Thyroid gland (tissue), 4 donors: Measurements from ENCODE around the gene PERP. TPM values are rescaled to one million over a fixed set of nuclear protein-coding genes. Genes with fewer than 3 reads are reported as not detected.

Experiments used
- DNase-seq, 2 donors: peaks; one replicate each; pipeline ENCODE4 v3.0.0-alpha.2; 2019
- H3K27ac ChIP-seq, 3 donors: fragments of 200-600 bp; sonication (generic); 1 replicate in 2 of 3; 2 replicates in 1 of 3; pipeline ENCODE4 v1.5.1; 2016 to 2019; ENCODE audit warnings: mild to moderate bottlenecking in 1 of 3, moderate library complexity in 1 of 3
- H3K27me3 ChIP-seq: fragments of 200-600 bp; sonication (generic); one replicate; pipeline ENCODE4 v1.5.1; 2019
- H3K36me3 ChIP-seq, 2 donors: fragments of 200-600 bp; sonication (generic); one replicate each; pipeline ENCODE4 v1.5.1; 2016 to 2019
- H3K4me1 ChIP-seq, 2 donors: fragments of 200-600 bp; sonication (generic); one replicate each; pipeline ENCODE4 v1.5.1; 2017 to 2019
- H3K4me3 ChIP-seq, 3 donors: fragments of 200-600 bp; sonication (generic); replicated peaks in 1 of 3; 1 replicate in 2 of 3; 2 replicates in 1 of 3; pipeline ENCODE4 v1.5.1; 2016; ENCODE audit warnings: mild to moderate bottlenecking in 1 of 3
- H3K9me3 ChIP-seq: fragments of 200-600 bp; sonication (generic); one replicate; pipeline ENCODE4 v1.5.1; 2017
- POLR2A ChIP-seq, 2 donors: fragments of 450-650 bp; IDR thresholded peaks; one replicate each; pipeline ENCODE4 v1.6.1; 2017; ENCODE audit warnings: antibody characterized with exemption in 2 of 2, mild to moderate bottlenecking in 2 of 2, moderate library complexity in 1 of 2
- WGBS, 2 donors: methylation state at CpG; one replicate each; pipeline ENCODE4 v1.1.5; 2017; 5-methylcytosine and 5-hydroxymethylcytosine counted together
- intact Hi-C: fragments of 100-400 bp; cut with DNase I; formaldehyde crosslinking; loops from one replicate; pipeline ENCODE4 v1.15.1; 2023
- total RNA-seq, 4 donors: library from RNA; depleted of rRNA; stranded (reverse); fragments of >200 nt; gene quantifications; one replicate each; pipeline ENCODE4 v1.2.3, GENCODE V29; 2016
- TF ChIP-seq, protein P1 (sequence below), 6 experiments: fragments of 200-600 bp in 3 of 6; fragments of 450-650 bp in 3 of 6; sonication (generic) in 3 of 6; IDR thresholded peaks; one replicate each; pipeline ENCODE4 v1.5.1; 2016 to 2019; ENCODE audit warnings: antibody characterized with exemption in 6 of 6, mild to moderate bottlenecking in 2 of 6, inconsistent platforms in 1 of 6, moderate library complexity in 1 of 6

The PERP gene
- total RNA-seq, 4 donors from 2014 or later = 26.4 to 47.8 (median 31.2) TPM

DNA sequence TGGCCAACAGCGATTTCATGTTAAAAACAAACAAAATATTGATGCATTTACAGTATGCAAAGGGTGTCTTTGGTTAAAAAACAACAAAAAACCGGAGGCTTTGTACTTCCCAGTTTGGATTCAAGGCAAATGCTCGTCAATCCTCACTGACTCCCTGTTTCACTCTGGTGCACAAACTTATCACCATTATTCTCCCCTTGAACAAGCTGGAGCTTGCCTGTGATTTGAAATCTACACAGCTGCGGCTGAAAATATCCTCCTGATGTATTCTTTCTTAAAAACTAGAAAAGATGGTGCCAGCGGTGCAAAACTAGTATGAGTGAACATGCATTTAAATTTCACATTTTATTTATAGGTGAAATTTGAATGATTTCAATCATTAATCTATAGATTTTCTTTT, 3.3 kb downstream of the PERP start:
- 68 to 71% methylated on average over 5 of the region's 5 CpGs for WGBS, 2 donors
- Histone ChIP-seq H3K4me1 (peaks cover 0 to 10% of the 10 kb centered on the region in 2 donors), H3K4me3 (no peak overlapping the region), H3K9me3 (no peaks in the 10 kb centered on the region), H3K27ac (no peak overlapping the region), H3K27me3 (no peaks in the 10 kb centered on the region), H3K36me3 (no peaks in the 10 kb centered on the region)
- TF ChIP-seq, protein P1, sequence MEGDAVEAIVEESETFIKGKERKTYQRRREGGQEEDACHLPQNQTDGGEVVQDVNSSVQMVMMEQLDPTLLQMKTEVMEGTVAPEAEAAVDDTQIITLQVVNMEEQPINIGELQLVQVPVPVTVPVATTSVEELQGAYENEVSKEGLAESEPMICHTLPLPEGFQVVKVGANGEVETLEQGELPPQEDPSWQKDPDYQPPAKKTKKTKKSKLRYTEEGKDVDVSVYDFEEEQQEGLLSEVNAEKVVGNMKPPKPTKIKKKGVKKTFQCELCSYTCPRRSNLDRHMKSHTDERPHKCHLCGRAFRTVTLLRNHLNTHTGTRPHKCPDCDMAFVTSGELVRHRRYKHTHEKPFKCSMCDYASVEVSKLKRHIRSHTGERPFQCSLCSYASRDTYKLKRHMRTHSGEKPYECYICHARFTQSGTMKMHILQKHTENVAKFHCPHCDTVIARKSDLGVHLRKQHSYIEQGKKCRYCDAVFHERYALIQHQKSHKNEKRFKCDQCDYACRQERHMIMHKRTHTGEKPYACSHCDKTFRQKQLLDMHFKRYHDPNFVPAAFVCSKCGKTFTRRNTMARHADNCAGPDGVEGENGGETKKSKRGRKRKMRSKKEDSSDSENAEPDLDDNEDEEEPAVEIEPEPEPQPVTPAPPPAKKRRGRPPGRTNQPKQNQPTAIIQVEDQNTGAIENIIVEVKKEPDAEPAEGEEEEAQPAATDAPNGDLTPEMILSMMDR (IDR thresholded peaks at IDR 0.05) = no peak
- TF ChIP-seq POLR2A (IDR thresholded peaks at IDR 0.05) = no peak
- DNase-seq = no peak
- intact Hi-C loops = no loop called here

DNA sequence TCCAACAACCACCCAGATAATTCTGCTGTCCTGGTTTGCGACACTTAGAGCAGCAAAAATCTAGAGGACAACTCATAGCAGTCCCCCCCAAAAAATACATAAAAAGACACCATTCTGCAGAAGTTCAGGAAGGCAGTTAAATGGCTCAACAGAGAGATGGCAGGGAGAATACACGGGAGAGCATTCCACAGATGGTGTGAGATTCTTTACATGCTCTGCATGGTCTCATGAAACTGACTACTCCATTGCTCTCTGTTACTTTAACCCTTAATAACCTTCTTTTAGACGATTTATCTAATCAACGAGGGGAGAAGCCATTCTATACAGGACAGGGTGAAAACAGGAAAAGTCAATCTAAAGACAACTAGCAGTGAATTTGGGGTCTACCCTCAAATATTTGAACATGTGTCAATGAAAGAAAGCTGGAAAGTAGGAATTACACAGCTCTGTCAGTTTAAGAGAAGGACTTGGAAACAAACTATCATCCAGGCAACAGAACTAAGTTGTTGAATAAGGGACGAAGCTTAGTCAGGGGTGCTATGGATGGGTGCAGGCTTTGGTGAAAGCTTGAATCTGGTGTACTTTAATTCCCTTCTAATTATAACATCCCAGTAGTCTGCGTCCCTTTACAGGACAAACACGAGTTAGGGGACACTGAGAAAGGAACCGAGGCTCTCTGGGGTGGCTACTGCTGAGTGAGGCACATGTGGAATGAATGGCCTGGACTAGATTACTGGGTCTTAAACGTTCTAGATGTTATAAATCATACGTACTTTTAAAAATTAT, 5.1 kb downstream of the PERP start:
- no peak for TF ChIP-seq POLR2A (IDR thresholded peaks at IDR 0.05)
- TF ChIP-seq, protein P1 (IDR thresholded peaks at IDR 0.05) = no peak
- no peaks in the 10 kb centered on the region for H3K36me3 ChIP-seq
- H3K4me3 ChIP-seq = no peak overlapping the region
- no peaks in the 10 kb centered on the region for H3K9me3 ChIP-seq
- intact Hi-C loops = no loop called here
- H3K27me3 ChIP-seq = no peaks in the 10 kb centered on the region
- DNase-seq = no peak
- WGBS, 2 donors = 81 to 85% methylated on average over 10 of the region's 10 CpGs
- H3K27ac ChIP-seq = no peak overlapping the region
- H3K4me1 ChIP-seq = peaks cover 0 to 5% of the 10 kb centered on the region in 2 donors

DNA sequence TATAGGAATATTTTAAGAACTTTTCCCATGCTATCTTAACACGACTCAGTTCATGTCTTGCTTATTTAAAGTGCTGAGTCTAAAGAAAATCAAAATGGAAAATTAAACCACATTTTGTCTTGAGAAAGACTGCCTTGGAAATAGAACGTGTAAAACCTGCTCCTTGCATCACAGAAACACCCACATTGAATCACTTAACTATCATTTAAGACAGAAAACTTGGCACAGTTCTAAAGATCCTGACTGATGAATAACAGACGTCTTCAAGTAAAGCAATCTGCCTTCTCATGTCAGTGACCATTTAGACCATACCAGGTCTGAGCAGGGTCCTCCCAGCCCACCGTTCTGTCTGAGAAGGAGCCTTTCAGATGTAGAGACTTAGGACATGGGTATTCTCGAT, 7.4 kb downstream of the PERP start:
- no peak overlapping the region for H3K4me3 ChIP-seq
- no peak for DNase-seq
- H3K27ac ChIP-seq = no peak overlapping the region
- no peaks in the 10 kb centered on the region for H3K27me3 ChIP-seq
- H3K9me3 ChIP-seq = no peaks in the 10 kb centered on the region
- peaks cover 0 to 7% of the 10 kb centered on the region in 2 donors for H3K36me3 ChIP-seq
- TF ChIP-seq, protein P1 (IDR thresholded peaks at IDR 0.05) = no peak
- TF ChIP-seq POLR2A (IDR thresholded peaks at IDR 0.05) = no peak
- intact Hi-C loops = no loop called here
- H3K4me1 ChIP-seq = peaks cover 0 to 2% of the 10 kb centered on the region in 2 donors
- WGBS, 2 donors = 71 to 86% methylated on average over 5 of the region's 5 CpGs

DNA sequence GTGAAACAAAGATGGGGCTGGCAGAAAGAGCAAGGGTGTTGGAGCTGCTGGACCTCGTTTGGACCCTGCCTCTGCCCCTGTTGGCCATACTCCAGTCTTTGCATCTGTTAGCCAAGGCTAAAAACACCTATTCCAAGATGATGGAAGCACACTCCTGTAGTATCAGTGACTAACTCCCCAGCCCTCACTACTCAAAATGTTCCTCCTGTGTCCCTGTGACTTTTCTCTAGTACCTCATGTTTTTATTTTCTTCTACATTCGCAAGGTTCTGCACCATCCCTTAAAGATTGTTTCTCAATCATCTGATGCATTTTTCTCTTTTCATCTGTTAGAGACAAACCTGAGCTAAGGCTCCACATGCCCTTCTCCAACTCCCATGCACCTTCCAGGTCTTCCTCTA, 8.9 kb downstream of the PERP start:
- WGBS, 2 donors = 90 to 91% methylated on average over 2 of the region's 2 CpGs
- intact Hi-C loops = no loop called here
- Histone ChIP-seq H3K9me3 (no peaks in the 10 kb centered on the region), H3K4me1 (no peaks in the 10 kb centered on the region), H3K4me3 (no peak overlapping the region), H3K36me3 (peaks cover 0 to 7% of the 10 kb centered on the region in 2 donors), H3K27me3 (no peaks in the 10 kb centered on the region), H3K27ac (no peak overlapping the region)
- no peak for DNase-seq
- TF ChIP-seq, protein P1 (IDR thresholded peaks at IDR 0.05) = no peak
- TF ChIP-seq POLR2A (IDR thresholded peaks at IDR 0.05) = no peak

DNA sequence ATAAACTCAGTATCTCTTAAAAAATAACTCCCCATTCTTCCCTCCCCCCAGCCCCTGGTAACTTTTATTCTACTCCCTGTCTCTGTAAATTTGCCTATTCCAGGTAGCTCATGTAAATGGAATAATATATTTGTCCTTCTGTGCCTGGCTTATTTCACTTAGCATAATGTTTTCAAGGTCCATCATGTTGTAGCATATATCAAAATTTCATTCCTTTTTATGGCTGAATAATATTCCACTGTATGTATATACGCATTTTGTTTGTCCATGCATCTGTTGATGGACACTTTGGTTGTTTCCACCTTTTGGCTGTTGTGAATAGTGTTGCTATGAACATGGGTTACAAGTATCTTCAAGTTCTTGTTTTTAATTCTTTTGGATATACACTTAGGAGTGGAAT, 13.0 kb downstream of the PERP start:
- Histone ChIP-seq H3K27me3 (no peaks in the 10 kb centered on the region), H3K4me1 (peaks cover 0 to 3% of the 10 kb centered on the region in 2 donors), H3K36me3 (peaks cover 0 to 7% of the 10 kb centered on the region in 2 donors), H3K27ac (no peak overlapping the region), H3K9me3 (no peaks in the 10 kb centered on the region), H3K4me3 (no peak overlapping the region)
- 95 to 98% methylated on average over 1 of the region's 1 CpG for WGBS, 2 donors
- TF ChIP-seq, protein P1 (IDR thresholded peaks at IDR 0.05) = no peak
- no peak for TF ChIP-seq POLR2A (IDR thresholded peaks at IDR 0.05)
- no peak for DNase-seq
- intact Hi-C loops = no loop called here
